Stomach (tissue), 9 donors: ENCODE measurements around the gene ESYT3. TPM values are rescaled to one million over a fixed set of nuclear protein-coding genes. Genes with fewer than 3 reads are reported as not detected.
"Not testable (repeated sequence)": the region's sequence is repeated elsewhere in the genome, so short reads cannot be mapped to it uniquely, and the experiment has no call there.

Experiments used
- DNase-seq, 2 donors: peaks; one replicate each; pipeline versions ENCODE4 v3.0.0 to v3.0.0-alpha.2; 2013 to 2019
- H3K27ac ChIP-seq, 5 donors: fragments of 200-600 bp in 4 of 5; sonication (generic) in 4 of 5; one replicate each; pipeline ENCODE4 v1.5.1; 2013 to 2019; ENCODE audit warnings: mild to moderate bottlenecking in 1 of 5, moderate library complexity in 1 of 5
- H3K27me3 ChIP-seq, 3 donors: fragments of 200-600 bp; sonication (generic); one replicate each; pipeline ENCODE4 v1.5.1; 2017 to 2019; ENCODE audit warnings: mixed run types in 1 of 3
- H3K36me3 ChIP-seq, 4 donors: fragments of 200-600 bp; sonication (generic); 1 replicate in 3 of 4; 2 replicates in 1 of 4; pipeline ENCODE4 v1.5.1; 2016 to 2019
- H3K4me1 ChIP-seq, 4 donors: fragments of 200-600 bp; sonication (generic); one replicate each; pipeline ENCODE4 v1.5.1; 2016 to 2019
- H3K4me3 ChIP-seq, 4 donors: fragments of 200-600 bp; sonication (generic) in 3 of 4; one replicate each; pipeline ENCODE4 v1.5.1; 2016 to 2019; ENCODE audit warnings: mild to moderate bottlenecking in 1 of 4
- H3K9me3 ChIP-seq, 4 donors: fragments of 200-600 bp; sonication (generic); one replicate each; pipeline ENCODE4 v1.5.1; 2016 to 2019
- CTCF ChIP-seq, 7 experiments: fragments of 450-650 bp in 4 of 7; fragments of 200-600 bp in 3 of 7; sonication (generic) in 3 of 7; IDR thresholded peaks; one replicate each; pipeline ENCODE4 v1.5.1; 2016 to 2019; ENCODE audit warnings: antibody characterized with exemption in 7 of 7, control low read depth in 2 of 7, mild to moderate bottlenecking in 1 of 7
- EP300 ChIP-seq: sonication (generic); formaldehyde crosslinking; IDR thresholded peaks from one replicate; pipeline ENCODE4 v1.6.1; 2017; ENCODE audit warnings: antibody characterized with exemption
- POLR2A ChIP-seq, 4 donors: fragments of 450-650 bp; IDR thresholded peaks; one replicate each; pipeline ENCODE4 v1.6.1; 2016; ENCODE audit warnings: antibody characterized with exemption in 4 of 4, control low read depth in 2 of 4, mild to moderate bottlenecking in 1 of 4, moderate library complexity in 1 of 4
- POLR2AphosphoS5 ChIP-seq, 3 donors: sonication (generic); formaldehyde crosslinking; IDR thresholded peaks; one replicate each; pipeline ENCODE4 v1.6.1; 2016; ENCODE audit warnings: antibody characterized with exemption in 3 of 3
- WGBS, 5 donors: extraction: QIAGEN DNeasy Blood & Tissue Kit in 3 of 5; methylation state at CpG; one replicate each; pipeline versions ENCODE4 v1.1.5 to v1.1.7; 2013 to 2018; 5-methylcytosine and 5-hydroxymethylcytosine counted together
- intact Hi-C: fragments of 100-400 bp; cut with DNase I; formaldehyde crosslinking; loops from one replicate; pipeline ENCODE4 v1.15.1; 2023; ENCODE audit warnings: low total_unique reads
- polyA plus RNA-seq, 3 donors: library from polyadenylated mRNA; stranded (reverse); fragments of 200-250 nt; gene quantifications; one replicate each; pipeline ENCODE4 v1.2.3, GENCODE V29; 2013
- total RNA-seq, 5 donors: library from RNA; depleted of rRNA; stranded (reverse); fragments of >200 nt; gene quantifications; one replicate each; pipeline versions ENCODE4 v1.1.0 to v1.2.3, GENCODE V29; 2014 to 2016
- donor health status: healthy with polysubstance abuse.
- donor health status: Bipolar disorder and iron deficiency.
- donor health status: healthy.

The ESYT3 gene
- total and polyA plus RNA-seq, 8 donors = 0.44 to 7.1 (median 2.8) TPM; not detected in 1

GRCh38 chr3:138491971-138492370, 57.6 kb downstream of the ESYT3 start:
- intact Hi-C loops = no loop called here
- Histone ChIP-seq H3K36me3 (peaks cover 0 to 34% (median 19%) of the 10 kb centered on the region in 4 donors), H3K27ac (no peak overlapping the region), H3K4me1 (no peaks in the 10 kb centered on the region), H3K4me3 (no peak overlapping the region), H3K9me3 (peaks cover 7 to 25% (median 16%) of the 10 kb centered on the region in 4 donors), H3K27me3 (no peaks in the 10 kb centered on the region)
- WGBS, 5 donors = 91 to 100% (median 100%) methylated on average over 1 of the region's 1 CpG
- TF ChIP-seq EP300 = no peak
- DNase-seq = no peak

- Histone ChIP-seq H3K36me3 (peaks cover 0 to 40% (median 21%) of the 10 kb centered on the region in 4 donors), H3K27ac (no peak overlapping the region), H3K27me3 (no peaks in the 10 kb centered on the region), H3K4me3 (no peak overlapping the region), H3K4me1 (no peaks in the 10 kb centered on the region), H3K9me3 (peaks cover 0 to 14% (median 5%) of the 10 kb centered on the region in 4 donors)
- no peak for DNase-seq
- 94 to 99% (median 96%) methylated on average over 4 of the region's 4 CpGs for WGBS, 5 donors
- TF ChIP-seq EP300 (no peak), CTCF (IDR thresholded peaks at IDR 0.05) (no peak), POLR2AphosphoS5 (IDR thresholded peaks at IDR 0.05) (no peak)
- intact Hi-C loops = no loop called here
Observed at GRCh38 chr3:138492980-138493675, 58.7 kb downstream of the ESYT3 start.

DNA sequence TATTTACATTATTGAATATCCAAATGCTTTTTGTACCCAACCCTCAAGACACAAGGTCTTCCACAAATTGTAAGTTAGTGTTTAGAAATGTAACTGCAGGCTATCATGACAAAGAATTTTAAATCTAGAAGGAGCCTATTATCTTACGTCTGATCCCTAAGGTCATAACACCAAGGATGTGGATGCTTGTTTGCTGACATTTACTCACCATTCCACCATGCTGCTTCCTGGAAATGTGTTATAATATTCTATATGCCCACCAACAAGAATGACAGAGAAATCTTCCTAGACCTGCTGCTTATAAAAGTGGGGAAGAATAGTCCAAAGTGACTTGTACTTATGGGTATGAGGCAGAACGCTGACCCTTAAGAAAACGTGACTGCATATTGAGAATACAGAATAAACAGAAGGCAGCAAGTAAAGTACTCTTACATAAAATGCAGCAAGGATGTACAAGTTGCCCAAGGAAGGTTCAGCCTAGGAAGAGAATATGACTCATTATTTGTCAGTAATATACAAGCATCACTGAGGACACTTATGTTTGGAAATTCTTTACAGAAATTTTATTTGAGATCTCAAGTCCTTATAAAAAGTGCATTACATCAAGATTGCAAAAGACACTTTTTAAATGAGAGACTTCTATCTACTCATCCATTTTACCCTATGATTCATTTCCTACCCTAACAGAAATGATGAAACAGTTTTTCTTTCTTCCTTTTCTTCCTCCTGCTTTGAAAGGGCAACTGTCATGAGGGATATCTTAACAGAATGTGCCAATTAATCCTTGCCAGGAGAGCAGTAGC, 59.6 kb downstream of the ESYT3 start:
- H3K4me3 ChIP-seq = no peak overlapping the region
- intact Hi-C loops = no loop called here
- WGBS, 5 donors = 89 to 96% (median 93%) methylated on average over 3 of the region's 3 CpGs
- TF ChIP-seq CTCF (IDR thresholded peaks at IDR 0.05) (no peak), POLR2A (IDR thresholded peaks at IDR 0.05) (no peak), POLR2AphosphoS5 (IDR thresholded peaks at IDR 0.05) (no peak), EP300 (no peak)
- H3K27me3 ChIP-seq = no peaks in the 10 kb centered on the region
- H3K36me3 ChIP-seq = peaks cover 0 to 46% (median 26%) of the 10 kb centered on the region in 4 donors
- H3K27ac ChIP-seq = no peak overlapping the region
- H3K9me3 ChIP-seq = peaks cover 0 to 9% (median 2%) of the 10 kb centered on the region in 4 donors
- H3K4me1 ChIP-seq = no peaks in the 10 kb centered on the region
- no peak for DNase-seq

DNA sequence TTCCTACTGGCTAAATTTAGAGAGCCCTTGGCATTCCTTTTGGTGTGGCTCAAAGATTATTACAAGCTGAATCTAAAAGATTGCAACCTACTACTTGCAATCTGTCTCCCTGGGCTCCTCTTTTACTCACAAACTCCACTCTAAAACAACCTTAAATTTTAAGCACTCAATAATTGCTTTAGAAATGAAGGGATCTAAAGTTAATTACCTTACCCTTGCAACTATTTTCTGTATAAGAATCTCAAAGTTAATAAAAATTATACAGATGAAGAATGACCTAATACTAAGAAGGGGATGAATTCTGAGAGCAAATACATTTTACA, 60.2 kb downstream of the ESYT3 start:
- no peak overlapping the region for H3K4me3 ChIP-seq
- H3K27ac ChIP-seq = no peak overlapping the region
- H3K36me3 ChIP-seq = peaks cover 0 to 51% (median 32%) of the 10 kb centered on the region in 4 donors
- TF ChIP-seq EP300 = no peak
- no peak for TF ChIP-seq POLR2A (IDR thresholded peaks at IDR 0.05)
- TF ChIP-seq POLR2AphosphoS5 (IDR thresholded peaks at IDR 0.05) = no peak
- TF ChIP-seq CTCF (IDR thresholded peaks at IDR 0.05) = no peak
- intact Hi-C loops = no loop called here
- peaks cover 0 to 3% (median 2%) of the 10 kb centered on the region in 4 donors for H3K9me3 ChIP-seq
- H3K4me1 ChIP-seq = no peaks in the 10 kb centered on the region
- no peaks in the 10 kb centered on the region for H3K27me3 ChIP-seq
- no peak for DNase-seq

- 86 to 94% (median 90%) methylated on average over 3 of the region's 3 CpGs for WGBS, 5 donors
- DNase-seq, H3K27ac ChIP-seq, intact Hi-C loops, H3K9me3 ChIP-seq, H3K27me3 ChIP-seq, H3K4me3 ChIP-seq, H3K4me1 ChIP-seq: not testable (repeated sequence)
- peaks cover 4 to 56% (median 40%) of the 10 kb centered on the region in 4 donors for H3K36me3 ChIP-seq
Observed at GRCh38 chr3:138495638-138496037, 61.2 kb downstream of the ESYT3 start.
